OCI-LY7 (cell line): ENCODE measurements around the gene MYO3A.

Experiments
- EZH2phosphoT487 ChIP-seq: fragments of 200-600 bp; sonication (generic); IDR thresholded peaks from 2 replicates; pipeline ENCODE4 v1.6.1; 2018; ENCODE audit warnings: low read depth, borderline replicate concordance, mild to moderate bottlenecking, mixed run types, antibody characterized with exemption, low read length, moderate library complexity, mixed read lengths
- TF ChIP-seq, protein P1 (sequence below): fragments of 200-600 bp; sonication (generic); conservative IDR thresholded peaks from 2 replicates; pipeline ENCODE4 v1.5.1; 2014; ENCODE audit warnings: mild to moderate bottlenecking, antibody characterized with exemption, low read length, moderate library complexity, mixed read lengths

DNA sequence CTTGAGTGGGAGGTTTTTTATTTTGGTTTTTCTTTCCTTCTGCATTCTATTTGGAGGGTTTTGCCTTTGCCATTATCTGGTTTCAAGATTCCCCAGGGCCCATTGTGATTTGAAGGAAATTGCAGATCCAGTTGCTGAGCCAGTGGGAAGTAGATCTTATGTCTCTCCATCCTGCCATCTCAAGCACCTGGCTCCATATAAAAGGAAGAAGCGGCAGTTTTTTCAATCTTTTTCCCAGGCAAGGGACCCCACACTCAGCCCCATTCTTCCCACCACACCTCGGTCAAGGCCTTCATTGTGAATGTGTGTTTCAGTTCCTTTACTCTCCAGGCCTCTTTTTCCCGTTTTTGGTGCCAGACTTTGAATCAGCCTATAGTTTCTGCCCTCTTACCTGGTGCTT, 95.8 kb downstream of the MYO3A start:
- TF ChIP-seq, protein P1, sequence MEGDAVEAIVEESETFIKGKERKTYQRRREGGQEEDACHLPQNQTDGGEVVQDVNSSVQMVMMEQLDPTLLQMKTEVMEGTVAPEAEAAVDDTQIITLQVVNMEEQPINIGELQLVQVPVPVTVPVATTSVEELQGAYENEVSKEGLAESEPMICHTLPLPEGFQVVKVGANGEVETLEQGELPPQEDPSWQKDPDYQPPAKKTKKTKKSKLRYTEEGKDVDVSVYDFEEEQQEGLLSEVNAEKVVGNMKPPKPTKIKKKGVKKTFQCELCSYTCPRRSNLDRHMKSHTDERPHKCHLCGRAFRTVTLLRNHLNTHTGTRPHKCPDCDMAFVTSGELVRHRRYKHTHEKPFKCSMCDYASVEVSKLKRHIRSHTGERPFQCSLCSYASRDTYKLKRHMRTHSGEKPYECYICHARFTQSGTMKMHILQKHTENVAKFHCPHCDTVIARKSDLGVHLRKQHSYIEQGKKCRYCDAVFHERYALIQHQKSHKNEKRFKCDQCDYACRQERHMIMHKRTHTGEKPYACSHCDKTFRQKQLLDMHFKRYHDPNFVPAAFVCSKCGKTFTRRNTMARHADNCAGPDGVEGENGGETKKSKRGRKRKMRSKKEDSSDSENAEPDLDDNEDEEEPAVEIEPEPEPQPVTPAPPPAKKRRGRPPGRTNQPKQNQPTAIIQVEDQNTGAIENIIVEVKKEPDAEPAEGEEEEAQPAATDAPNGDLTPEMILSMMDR = no peak
- no peak for TF ChIP-seq EZH2phosphoT487
